ENCODE measurements around the gene RHBG. TPM values are rescaled to one million over a fixed set of nuclear protein-coding genes. Genes with fewer than 3 reads are reported as not detected.

RHBG gene
- total and polyA plus RNA-seq, 2 of the 4 experiments (the other 2 are of a cell fraction): not detected

GRCh38 chr1:156393095-156393494 lies 24.1 kb downstream of the RHBG start:
- no peak overlapping the region for H3K23ac ChIP-seq (ENCODE audit: low read depth, low read length)
- no peak overlapping the region for H3K56ac ChIP-seq (ENCODE audit: extremely low read depth, insufficient read depth, low read length)
- TF ChIP-seq NFE2L2 (IDR thresholded peaks at IDR 0.05; ENCODE audit: low read depth, low read length) (no peak), MAFK (IDR thresholded peaks at IDR 0.05; ENCODE audit: low read depth, low read length) (no peak), RFX5 (IDR thresholded peaks at IDR 0.05; ENCODE audit: low read depth, low read length) (no peak), CHD1 (IDR thresholded peaks at IDR 0.05; ENCODE audit: low read depth, low read length) (no peak), RAD21 (IDR thresholded peaks at IDR 0.05; ENCODE audit: low read length) (no peak), RCOR1 (IDR thresholded peaks at IDR 0.05; ENCODE audit: insufficient replicate concordance, low read length) (no peak)
- TF ChIP-seq, protein P1, sequence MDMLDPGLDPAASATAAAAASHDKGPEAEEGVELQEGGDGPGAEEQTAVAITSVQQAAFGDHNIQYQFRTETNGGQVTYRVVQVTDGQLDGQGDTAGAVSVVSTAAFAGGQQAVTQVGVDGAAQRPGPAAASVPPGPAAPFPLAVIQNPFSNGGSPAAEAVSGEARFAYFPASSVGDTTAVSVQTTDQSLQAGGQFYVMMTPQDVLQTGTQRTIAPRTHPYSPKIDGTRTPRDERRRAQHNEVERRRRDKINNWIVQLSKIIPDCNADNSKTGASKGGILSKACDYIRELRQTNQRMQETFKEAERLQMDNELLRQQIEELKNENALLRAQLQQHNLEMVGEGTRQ (IDR thresholded peaks at IDR 0.05; ENCODE audit: low read depth, low read length): no peak
- TF ChIP-seq, protein P2, sequence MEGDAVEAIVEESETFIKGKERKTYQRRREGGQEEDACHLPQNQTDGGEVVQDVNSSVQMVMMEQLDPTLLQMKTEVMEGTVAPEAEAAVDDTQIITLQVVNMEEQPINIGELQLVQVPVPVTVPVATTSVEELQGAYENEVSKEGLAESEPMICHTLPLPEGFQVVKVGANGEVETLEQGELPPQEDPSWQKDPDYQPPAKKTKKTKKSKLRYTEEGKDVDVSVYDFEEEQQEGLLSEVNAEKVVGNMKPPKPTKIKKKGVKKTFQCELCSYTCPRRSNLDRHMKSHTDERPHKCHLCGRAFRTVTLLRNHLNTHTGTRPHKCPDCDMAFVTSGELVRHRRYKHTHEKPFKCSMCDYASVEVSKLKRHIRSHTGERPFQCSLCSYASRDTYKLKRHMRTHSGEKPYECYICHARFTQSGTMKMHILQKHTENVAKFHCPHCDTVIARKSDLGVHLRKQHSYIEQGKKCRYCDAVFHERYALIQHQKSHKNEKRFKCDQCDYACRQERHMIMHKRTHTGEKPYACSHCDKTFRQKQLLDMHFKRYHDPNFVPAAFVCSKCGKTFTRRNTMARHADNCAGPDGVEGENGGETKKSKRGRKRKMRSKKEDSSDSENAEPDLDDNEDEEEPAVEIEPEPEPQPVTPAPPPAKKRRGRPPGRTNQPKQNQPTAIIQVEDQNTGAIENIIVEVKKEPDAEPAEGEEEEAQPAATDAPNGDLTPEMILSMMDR (conservative IDR thresholded peaks at IDR 0.05; ENCODE audit: low read depth, low read length): no peak
- DNase-seq (no peak), ATAC-seq (ENCODE audit: low read depth) (no peak)
- no peak overlapping the region for H3K4ac ChIP-seq (ENCODE audit: low read depth, low read length)
- H3K9me1 ChIP-seq (ENCODE audit: insufficient read depth, low read length): no peaks in the 10 kb centered on the region
- H3K27me3 ChIP-seq (ENCODE audit: control insufficient read depth, insufficient read depth, low read length): peaks cover 71% of the 10 kb centered on the region
- ChIA-PET POLR2A (ENCODE audit: unreplicated experiment) (no interaction called here), CTCF (interaction anchor here (0.6 to 1.4 kb wide), 2 partner anchors 7 to 268 kb away, joined by 3 to 4 read pairs; no protein-coding TSS in a partner anchor)
- intact Hi-C loops (cut with micrococcal nuclease) (no loop called here), dilution Hi-C loops (cut with HindIII; ENCODE audit: low sequenced_read_pairs, unreplicated experiment) (no loop called here), in situ Hi-C loops (cut with MboI; ENCODE audit: low sequenced_read_pairs) (no loop called here)
- H2BK15ac ChIP-seq (ENCODE audit: low read depth, low read length): no peak overlapping the region
- H3K36me3 ChIP-seq (ENCODE audit: control insufficient read depth, insufficient read depth, low read length): no peaks in the 10 kb centered on the region
- no peak overlapping the region for H2AK9ac ChIP-seq (replicated peaks; ENCODE audit: low read depth, low read length, poor library complexity)
- no peak overlapping the region for H2BK20ac ChIP-seq (ENCODE audit: low read depth, low read length)
- no peaks in the 10 kb centered on the region for H3K79me1 ChIP-seq (ENCODE audit: low read depth in 1 of 2, low read length in 2 of 2)
- H2AFZ ChIP-seq (replicated peaks; ENCODE audit: low read length, poor library complexity): no peak overlapping the region
- H4K5ac ChIP-seq (ENCODE audit: low read depth, low read length): no peak overlapping the region
- no peak overlapping the region for H2AK5ac ChIP-seq (ENCODE audit: low read depth, low read length)
- H3K9me3 ChIP-seq (ENCODE audit: control insufficient read depth, insufficient read depth, low read length): no peaks in the 10 kb centered on the region
- H3K9ac ChIP-seq (ENCODE audit: low read depth, low read length): no peak overlapping the region
- H2BK5ac ChIP-seq (ENCODE audit: low read depth, low read length, poor library complexity, severe bottlenecking): no peak overlapping the region
- H3K4me2 ChIP-seq (ENCODE audit: low read depth, low read length): no peak overlapping the region
- H3K18ac ChIP-seq (ENCODE audit: low read depth, low read length): no peak overlapping the region
- H2BK120ac ChIP-seq (ENCODE audit: low read depth, low read length): no peak overlapping the region
- no peak overlapping the region for H4K8ac ChIP-seq (ENCODE audit: low read depth in 2 of 2, low read length in 2 of 2)
- BruUV-seq (replicated peaks): no TSS peak
- H3K4me3 ChIP-seq (ENCODE audit: insufficient read depth, low read depth, low read length): no peak overlapping the region
- no peak overlapping the region for H3K27ac ChIP-seq (ENCODE audit: insufficient read depth, low read length)
- no peak overlapping the region for H3K14ac ChIP-seq (replicated peaks; ENCODE audit: low read depth, low read length)
- H4K91ac ChIP-seq (ENCODE audit: insufficient read depth, low read depth, low read length): no peak overlapping the region
- H4K20me1 ChIP-seq (ENCODE audit: insufficient read depth, low read length): no peaks in the 10 kb centered on the region
- no peaks in the 10 kb centered on the region for H3K4me1 ChIP-seq (ENCODE audit: control insufficient read depth, insufficient read depth, low read length)

Data from IMR-90 (cell line).